ENCODE measurements around the gene COL17A1.

Gene COL17A1

GRCh38 chr10:104029521-104029860, 56.2 kb downstream of the COL17A1 start:
- H3K4me1 ChIP-seq (ENCODE audit: low read depth, poor library complexity, severe bottlenecking), result no peaks in the 10 kb centered on the region
- H3K4me3 ChIP-seq (IDR thresholded peaks at IDR 0.05; ENCODE audit: insufficient read depth, low read depth, low read length), result no peak overlapping the region
- H3K4me2 ChIP-seq, result no peak overlapping the region
- H3K36me3 ChIP-seq (ENCODE audit: insufficient read depth), result no peaks in the 10 kb centered on the region
- H3K27me3 ChIP-seq (ENCODE audit: insufficient read depth, low read depth), result no peaks in the 10 kb centered on the region
- no peaks in the 10 kb centered on the region for H3K79me2 ChIP-seq (ENCODE audit: insufficient read depth, low read depth)
- H3K9ac ChIP-seq, result no peak overlapping the region
- H4K20me1 ChIP-seq (ENCODE audit: insufficient read depth), result no peaks in the 10 kb centered on the region
- TF ChIP-seq, protein P1, sequence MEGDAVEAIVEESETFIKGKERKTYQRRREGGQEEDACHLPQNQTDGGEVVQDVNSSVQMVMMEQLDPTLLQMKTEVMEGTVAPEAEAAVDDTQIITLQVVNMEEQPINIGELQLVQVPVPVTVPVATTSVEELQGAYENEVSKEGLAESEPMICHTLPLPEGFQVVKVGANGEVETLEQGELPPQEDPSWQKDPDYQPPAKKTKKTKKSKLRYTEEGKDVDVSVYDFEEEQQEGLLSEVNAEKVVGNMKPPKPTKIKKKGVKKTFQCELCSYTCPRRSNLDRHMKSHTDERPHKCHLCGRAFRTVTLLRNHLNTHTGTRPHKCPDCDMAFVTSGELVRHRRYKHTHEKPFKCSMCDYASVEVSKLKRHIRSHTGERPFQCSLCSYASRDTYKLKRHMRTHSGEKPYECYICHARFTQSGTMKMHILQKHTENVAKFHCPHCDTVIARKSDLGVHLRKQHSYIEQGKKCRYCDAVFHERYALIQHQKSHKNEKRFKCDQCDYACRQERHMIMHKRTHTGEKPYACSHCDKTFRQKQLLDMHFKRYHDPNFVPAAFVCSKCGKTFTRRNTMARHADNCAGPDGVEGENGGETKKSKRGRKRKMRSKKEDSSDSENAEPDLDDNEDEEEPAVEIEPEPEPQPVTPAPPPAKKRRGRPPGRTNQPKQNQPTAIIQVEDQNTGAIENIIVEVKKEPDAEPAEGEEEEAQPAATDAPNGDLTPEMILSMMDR (conservative IDR thresholded peaks at IDR 0.05; ENCODE audit: low read depth, low read length), result no peak
- no peak overlapping the region for H2AFZ ChIP-seq (ENCODE audit: low read depth)
- no peak overlapping the region for H3K27ac ChIP-seq

- H3K27me3 ChIP-seq (ENCODE audit: insufficient read depth, low read depth), result no peaks in the 10 kb centered on the region
- no peaks in the 10 kb centered on the region for H4K20me1 ChIP-seq (ENCODE audit: insufficient read depth)
- H3K4me2 ChIP-seq, result no peak overlapping the region
- H3K27ac ChIP-seq, result no peak overlapping the region
- H2AFZ ChIP-seq (ENCODE audit: low read depth), result no peak overlapping the region
- no peaks in the 10 kb centered on the region for H3K4me1 ChIP-seq (ENCODE audit: low read depth, poor library complexity, severe bottlenecking)
- H3K4me3 ChIP-seq (IDR thresholded peaks at IDR 0.05; ENCODE audit: insufficient read depth, low read depth, low read length), result no peak overlapping the region
- H3K79me2 ChIP-seq (ENCODE audit: insufficient read depth, low read depth), result no peaks in the 10 kb centered on the region
- H3K9ac ChIP-seq, result no peak overlapping the region
- H3K36me3 ChIP-seq (ENCODE audit: insufficient read depth), result no peaks in the 10 kb centered on the region
- TF ChIP-seq, protein P1 (conservative IDR thresholded peaks at IDR 0.05; ENCODE audit: low read depth, low read length), result no peak
Measured at GRCh38 chr10:104028823-104029520, 56.7 kb downstream of the COL17A1 start.

DNA sequence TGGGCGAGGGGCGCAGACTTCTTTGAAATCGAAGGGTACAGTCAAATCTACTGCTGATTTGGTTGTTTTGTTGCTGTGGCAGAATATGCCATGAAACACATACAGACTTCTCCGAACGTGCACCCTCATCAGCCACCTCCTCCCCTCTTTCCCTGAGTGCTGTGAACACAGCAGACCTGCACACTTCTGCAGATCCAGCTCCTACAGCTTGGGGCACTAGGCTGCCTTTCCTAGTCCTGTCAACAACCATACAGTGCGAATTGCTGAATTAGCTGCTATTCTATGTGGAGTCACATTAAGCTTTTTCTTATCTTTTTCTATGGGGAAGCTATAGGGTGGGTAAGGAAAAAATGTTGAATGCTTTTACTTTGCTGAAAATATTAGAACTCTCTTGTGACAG, 57.5 kb downstream of the COL17A1 start:
- H3K4me2 ChIP-seq, result no peak overlapping the region
- H3K9ac ChIP-seq, result no peak overlapping the region
- no peaks in the 10 kb centered on the region for H4K20me1 ChIP-seq (ENCODE audit: insufficient read depth)
- no peaks in the 10 kb centered on the region for H3K79me2 ChIP-seq (ENCODE audit: insufficient read depth, low read depth)
- no peak overlapping the region for H2AFZ ChIP-seq (ENCODE audit: low read depth)
- H3K4me1 ChIP-seq (ENCODE audit: low read depth, poor library complexity, severe bottlenecking), result no peaks in the 10 kb centered on the region
- no peak overlapping the region for H3K4me3 ChIP-seq (IDR thresholded peaks at IDR 0.05; ENCODE audit: insufficient read depth, low read depth, low read length)
- H3K36me3 ChIP-seq (ENCODE audit: insufficient read depth), result no peaks in the 10 kb centered on the region
- no peak overlapping the region for H3K27ac ChIP-seq
- no peaks in the 10 kb centered on the region for H3K27me3 ChIP-seq (ENCODE audit: insufficient read depth, low read depth)
- TF ChIP-seq, protein P1 (conservative IDR thresholded peaks at IDR 0.05; ENCODE audit: low read depth, low read length), result 0 out of 2 replicates have a peak, but pooled peaks have one; percentile 31

GRCh38 chr10:104026762-104027161, 58.9 kb downstream of the COL17A1 start:
- TF ChIP-seq, protein P1 (conservative IDR thresholded peaks at IDR 0.05; ENCODE audit: low read depth, low read length), result no peak
- H4K20me1 ChIP-seq (ENCODE audit: insufficient read depth), result no peaks in the 10 kb centered on the region
- H3K79me2 ChIP-seq (ENCODE audit: insufficient read depth, low read depth), result no peaks in the 10 kb centered on the region
- H3K4me2 ChIP-seq, result no peak overlapping the region
- no peaks in the 10 kb centered on the region for H3K4me1 ChIP-seq (ENCODE audit: low read depth, poor library complexity, severe bottlenecking)
- H3K36me3 ChIP-seq (ENCODE audit: insufficient read depth), result no peaks in the 10 kb centered on the region
- H3K27ac ChIP-seq, result no peak overlapping the region
- no peaks in the 10 kb centered on the region for H3K27me3 ChIP-seq (ENCODE audit: insufficient read depth, low read depth)
- H3K9ac ChIP-seq, result no peak overlapping the region
- H3K4me3 ChIP-seq (IDR thresholded peaks at IDR 0.05; ENCODE audit: insufficient read depth, low read depth, low read length), result no peak overlapping the region
- H2AFZ ChIP-seq (ENCODE audit: low read depth), result no peak overlapping the region

Data from KMS-11 (cell line).